D341Med (cell line): ENCODE measurements around the gene TMEM97.
"Not testable (repeated sequence)": the region's sequence is repeated elsewhere in the genome, so short reads cannot be mapped to it uniquely, and the experiment has no call there.

ENCODE experiments used
- DNase-seq: peaks from one replicate; pipeline ENCODE4 v3.0.0; 2012; ENCODE audit warnings: low spot score

TMEM97 gene

GRCh38 chr17:28338056-28338768, 19.2 kb downstream of the TMEM97 start:
- DNase-seq = no peak

- not testable (repeated sequence) for DNase-seq
These were observed 19.8 kb downstream of the TMEM97 start for GRCh38 chr17:28338769-28339212.

DNA sequence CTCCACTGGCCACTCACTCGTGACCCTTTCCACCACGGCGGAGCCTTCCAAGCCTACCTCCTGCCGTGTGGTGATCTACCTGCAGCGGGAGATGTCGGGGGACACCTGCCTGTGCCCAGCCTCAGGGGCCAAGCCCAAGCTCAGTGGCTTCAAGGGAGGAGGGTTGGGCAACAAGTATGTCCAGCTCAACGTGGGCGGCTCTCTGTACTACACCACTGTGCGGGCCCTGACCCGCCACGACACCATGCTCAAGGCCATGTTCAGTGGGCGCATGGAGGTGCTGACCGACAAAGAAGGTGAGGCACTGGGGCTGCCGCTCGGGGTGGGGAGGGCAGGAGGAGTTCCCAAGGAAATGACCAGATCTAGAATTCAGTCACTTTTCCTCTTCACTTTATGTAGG, 20.4 kb downstream of the TMEM97 start:
- DNase-seq = no peak

- no peak for DNase-seq
These were observed 21.4 kb downstream of the TMEM97 start for GRCh38 chr17:28340374-28340773.

GRCh38 chr17:28341516-28341915, 22.5 kb downstream of the TMEM97 start:
- DNase-seq = no peak

GRCh38 chr17:28342313-28342712, 23.3 kb downstream of the TMEM97 start:
- DNase-seq = peak; percentile 32

DNA sequence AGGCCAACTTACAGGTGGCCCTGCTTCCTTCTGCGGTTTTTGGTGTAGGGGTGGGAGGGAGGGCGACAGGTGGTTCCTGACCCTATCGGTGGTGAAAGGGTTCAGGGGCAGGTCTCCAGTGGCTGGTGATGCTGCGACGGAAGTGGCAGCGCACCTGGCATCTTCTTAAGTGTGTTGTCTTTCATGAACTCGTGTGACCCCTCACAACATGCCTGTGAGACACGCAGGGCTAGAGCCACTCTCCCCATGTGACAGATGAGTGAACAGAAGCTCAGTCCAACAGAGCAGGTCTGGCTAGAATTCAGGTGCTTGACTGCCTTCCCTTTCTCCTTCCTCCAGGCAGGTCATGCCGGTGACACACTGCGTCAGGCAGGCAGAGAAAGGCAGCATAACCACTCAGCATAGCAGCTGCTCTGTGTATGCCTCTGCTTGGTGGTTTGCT, 24.5 kb downstream of the TMEM97 start:
- DNase-seq = no peak

DNA sequence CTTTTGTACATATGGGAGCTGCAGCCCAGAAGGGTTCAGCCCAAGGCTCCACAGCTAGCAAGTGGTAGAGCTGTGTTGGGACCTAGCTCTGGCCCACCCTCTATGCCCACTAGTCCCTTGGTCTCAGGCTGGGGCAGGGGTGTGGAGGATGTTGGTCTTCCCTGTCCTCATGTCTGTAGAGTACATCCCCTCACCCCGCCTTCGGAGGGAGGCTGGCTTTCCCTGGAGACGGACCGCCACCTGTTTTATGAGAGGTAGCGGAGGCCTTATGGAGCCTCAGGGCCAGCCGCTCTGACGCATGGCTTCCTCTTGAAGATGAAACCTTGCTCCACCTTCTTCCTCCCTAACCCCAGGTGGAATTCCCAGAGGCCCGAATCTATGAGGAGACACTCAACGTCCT, 25.0 kb downstream of the TMEM97 start:
- no peak for DNase-seq

DNA sequence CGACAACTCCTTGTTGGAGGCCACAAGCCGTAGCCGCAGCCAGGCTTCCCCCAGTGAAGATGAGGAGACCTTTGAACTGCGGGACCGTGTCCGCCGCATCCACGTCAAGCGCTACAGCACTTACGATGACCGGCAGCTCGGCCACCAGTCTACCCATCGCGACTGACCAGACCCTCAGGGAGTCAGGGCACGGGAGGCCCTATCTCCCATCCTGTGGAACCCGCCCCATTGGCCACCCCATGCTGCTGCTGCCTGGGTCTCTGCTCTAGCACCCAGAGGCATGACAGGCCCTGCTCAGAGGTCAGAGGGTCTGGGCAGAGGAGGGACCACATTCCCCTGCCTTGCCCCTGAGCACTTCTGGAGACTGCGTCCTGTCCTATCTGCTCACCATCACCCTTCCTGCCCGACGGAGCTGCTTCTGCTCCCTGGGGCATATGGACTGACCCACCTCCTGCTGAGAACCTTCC, 25.5 kb downstream of the TMEM97 start:
- no peak for DNase-seq

GRCh38 chr17:28345419-28346198, 26.6 kb downstream of the TMEM97 start:
- DNase-seq = peak; percentile 34

GRCh38 chr17:28346199-28346580, 27.2 kb downstream of the TMEM97 start:
- DNase-seq = no peak

DNA sequence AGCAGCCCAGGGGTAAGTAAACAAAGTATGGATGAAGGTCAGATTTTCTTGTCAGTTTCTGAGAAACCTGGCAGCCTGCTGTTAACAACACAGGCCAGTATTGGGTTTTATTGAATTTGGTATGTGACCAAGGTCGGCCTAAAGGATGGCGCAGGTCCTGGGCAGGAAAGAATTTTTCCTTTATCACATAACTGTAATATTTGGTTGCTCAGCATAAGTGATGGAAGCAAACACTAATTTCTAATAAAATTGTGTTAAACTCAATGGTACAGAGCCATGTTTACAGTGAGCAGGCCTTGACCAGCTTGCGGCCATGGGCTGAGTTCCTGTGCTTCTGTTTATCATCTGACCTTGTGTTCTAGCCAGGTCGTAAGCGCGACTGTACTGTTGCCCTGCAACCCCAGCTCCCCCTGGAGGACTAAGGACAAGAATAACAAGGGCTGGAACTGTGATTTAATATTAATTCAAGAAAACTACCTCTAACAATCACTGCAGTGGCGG, 27.8 kb downstream of the TMEM97 start:
- DNase-seq = peak; percentile 57

GRCh38 chr17:28347261-28347891, 28.4 kb downstream of the TMEM97 start:
- no peak for DNase-seq

DNA sequence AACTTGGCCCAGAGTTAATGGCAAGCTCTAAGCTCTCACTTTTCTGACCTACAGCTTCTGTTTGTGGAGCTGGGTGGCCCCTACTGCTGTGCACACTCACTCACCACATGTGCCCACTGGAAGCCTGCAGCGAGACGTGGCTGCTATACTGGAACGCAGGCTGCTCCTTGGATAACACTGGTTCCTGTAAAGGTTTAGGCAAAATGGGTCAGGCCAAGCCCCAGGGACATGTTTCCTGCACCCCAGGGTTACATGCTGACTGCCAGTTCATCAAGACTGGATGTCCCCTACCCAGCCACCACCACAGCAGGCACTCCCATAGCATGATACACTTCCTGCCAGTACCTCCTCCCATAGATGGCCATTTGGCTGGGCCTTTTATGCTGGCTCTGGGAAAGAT, 30.0 kb downstream of the TMEM97 start:
- no peak for DNase-seq

GRCh38 chr17:28350271-28350670, 31.3 kb downstream of the TMEM97 start:
- DNase-seq = no peak

DNA sequence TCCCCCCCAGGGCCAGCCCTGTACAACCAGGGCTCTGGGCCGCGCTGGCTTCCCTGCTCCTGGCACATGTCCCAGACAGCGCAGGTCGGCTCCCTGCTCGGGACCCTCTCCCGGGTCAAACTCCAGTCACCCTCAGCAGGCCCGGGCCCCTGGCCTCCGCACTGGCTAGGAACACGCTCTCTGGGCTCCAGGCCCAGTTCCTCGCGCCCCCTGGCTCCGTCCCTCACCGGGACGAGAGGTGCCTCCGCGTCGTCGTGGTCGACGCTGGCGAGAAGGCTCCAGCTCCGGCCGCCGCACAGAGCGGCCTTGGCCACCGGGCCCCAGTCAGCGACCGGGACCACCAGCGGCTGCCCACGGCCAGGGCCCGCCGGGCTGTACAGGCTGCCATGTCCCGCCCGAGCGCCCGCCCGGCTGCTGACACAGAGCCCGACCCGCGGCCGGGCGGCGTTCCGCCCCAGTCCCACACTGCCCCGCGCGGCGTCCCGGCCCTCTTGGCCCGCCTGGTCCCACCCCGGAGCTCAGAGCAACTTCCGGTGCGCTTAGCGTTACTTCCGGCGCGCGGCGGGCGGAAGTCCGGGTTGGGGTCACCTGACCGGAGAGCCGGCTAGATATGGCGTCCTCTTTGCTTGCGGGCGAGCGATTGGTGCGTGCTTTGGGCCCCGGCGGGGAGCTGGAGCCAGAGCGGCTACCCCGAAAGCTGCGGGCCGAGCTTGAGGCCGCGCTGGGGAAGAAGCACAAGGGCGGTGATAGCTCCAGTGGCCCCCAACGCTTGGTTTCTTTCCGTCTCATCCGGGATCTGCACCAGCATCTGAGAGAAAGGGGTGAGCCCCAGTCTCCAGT, 38.3 kb downstream of the TMEM97 start, which contains the start of gene POLDIP2:
TSS of gene POLDIP2 (minus strand) at position 467 of the 840 bp plus-strand sequence. CDS start at position 388, 79 bp downstream.
- DNase-seq = peak; percentile 100

GRCh38 chr17:28357901-28358197, 38.8 kb downstream of the TMEM97 start:
- DNase-seq = no peak

- DNase-seq = peak; percentile 77
These were observed 44.2 kb downstream of the TMEM97 start for GRCh38 chr17:28363186-28363585.

DNA sequence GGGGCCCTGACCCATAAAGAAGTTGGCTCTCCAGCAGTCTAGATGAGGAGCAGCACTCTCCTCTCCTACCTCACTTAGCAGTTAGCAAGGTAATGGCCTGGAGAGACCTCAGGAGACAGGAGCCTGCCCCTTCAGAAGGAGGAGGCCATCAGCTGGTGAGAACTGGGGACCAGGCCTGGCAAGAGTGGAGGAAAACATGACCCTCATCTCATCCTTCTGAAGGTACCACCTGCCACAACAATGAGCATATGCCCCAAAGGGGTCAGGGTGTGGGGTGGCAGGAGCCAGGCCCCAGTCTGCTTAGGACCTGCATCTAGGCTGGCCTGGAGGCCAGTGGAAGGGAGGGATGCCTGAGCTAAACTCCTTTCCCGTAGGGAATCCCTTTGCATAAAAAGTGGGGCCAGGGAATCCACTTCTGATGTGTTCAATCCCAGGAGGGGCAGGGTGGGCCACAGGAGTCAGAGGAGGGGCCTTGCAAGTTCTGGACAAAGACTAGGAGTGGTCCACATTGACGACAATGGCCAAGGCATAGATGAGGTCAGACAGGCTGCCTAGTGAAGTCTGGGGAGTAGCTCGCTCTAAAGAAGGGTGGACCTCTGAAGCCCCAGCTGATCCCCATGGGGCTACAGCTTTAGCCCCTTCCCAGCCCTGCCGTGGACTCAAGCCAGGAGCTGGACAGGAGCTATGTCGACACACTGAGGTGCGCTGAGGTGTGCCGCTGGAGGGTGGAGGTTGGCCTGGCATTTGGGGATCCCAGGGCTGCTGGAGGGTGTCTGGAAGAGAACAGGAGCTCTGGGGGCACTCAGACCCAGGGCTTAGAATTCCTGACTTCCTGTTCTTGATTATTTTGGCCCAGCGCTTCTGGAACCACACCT, 45.0 kb downstream of the TMEM97 start:
- no peak for DNase-seq

GRCh38 chr17:28364665-28365363, 45.8 kb downstream of the TMEM97 start, which contains the start of gene SEBOX:
TSS of gene SEBOX (minus strand) at chr17:28365199. CDS start at chr17:28365151, 48 bp downstream.
- peak; percentile 22 for DNase-seq
